GM12801 (cell line): Measurements from ENCODE around the gene DNMT3A.

Experiments used
- TF ChIP-seq, protein P1 (sequence below): IDR thresholded peaks from one replicate; pipeline ENCODE4 v1.5.1; 2011; ENCODE audit warnings: control low read depth; ENCODE audit not compliant: insufficient read length; ENCODE audit errors: extremely low read depth

Gene DNMT3A

DNA sequence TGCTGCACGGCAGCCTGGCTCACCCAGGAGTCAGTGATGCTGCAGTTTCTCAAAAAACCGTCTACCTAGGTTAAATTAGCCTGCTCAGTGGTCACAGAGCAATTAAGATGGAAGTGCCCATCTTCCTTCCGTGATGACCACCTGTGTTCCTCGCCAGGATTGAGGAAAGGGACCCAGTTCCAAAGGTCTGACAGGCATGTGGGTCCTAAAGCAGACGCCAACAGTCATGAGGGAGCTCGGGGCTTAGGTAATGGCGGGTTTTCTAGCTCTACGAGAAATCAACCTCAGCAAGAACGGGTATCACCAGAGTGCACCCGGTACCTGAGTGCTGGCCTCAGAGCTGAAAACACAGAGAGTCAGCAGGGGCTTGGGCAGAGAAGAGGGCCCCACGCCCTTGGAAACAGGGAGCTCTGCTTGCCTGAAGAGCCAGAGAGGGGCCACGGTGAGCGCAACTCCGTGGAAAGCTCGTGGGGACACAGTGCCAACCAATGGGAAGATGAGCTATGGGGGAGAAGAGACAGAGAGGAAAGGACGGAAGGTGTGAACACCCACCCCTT lies 34.3 kb upstream of the DNMT3A start:
- TF ChIP-seq, protein P1, sequence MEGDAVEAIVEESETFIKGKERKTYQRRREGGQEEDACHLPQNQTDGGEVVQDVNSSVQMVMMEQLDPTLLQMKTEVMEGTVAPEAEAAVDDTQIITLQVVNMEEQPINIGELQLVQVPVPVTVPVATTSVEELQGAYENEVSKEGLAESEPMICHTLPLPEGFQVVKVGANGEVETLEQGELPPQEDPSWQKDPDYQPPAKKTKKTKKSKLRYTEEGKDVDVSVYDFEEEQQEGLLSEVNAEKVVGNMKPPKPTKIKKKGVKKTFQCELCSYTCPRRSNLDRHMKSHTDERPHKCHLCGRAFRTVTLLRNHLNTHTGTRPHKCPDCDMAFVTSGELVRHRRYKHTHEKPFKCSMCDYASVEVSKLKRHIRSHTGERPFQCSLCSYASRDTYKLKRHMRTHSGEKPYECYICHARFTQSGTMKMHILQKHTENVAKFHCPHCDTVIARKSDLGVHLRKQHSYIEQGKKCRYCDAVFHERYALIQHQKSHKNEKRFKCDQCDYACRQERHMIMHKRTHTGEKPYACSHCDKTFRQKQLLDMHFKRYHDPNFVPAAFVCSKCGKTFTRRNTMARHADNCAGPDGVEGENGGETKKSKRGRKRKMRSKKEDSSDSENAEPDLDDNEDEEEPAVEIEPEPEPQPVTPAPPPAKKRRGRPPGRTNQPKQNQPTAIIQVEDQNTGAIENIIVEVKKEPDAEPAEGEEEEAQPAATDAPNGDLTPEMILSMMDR: no peak

- TF ChIP-seq, protein P1: no peak
Measured at GRCh38 chr2:25375371-25375988, 33.8 kb upstream of the DNMT3A start.

DNA sequence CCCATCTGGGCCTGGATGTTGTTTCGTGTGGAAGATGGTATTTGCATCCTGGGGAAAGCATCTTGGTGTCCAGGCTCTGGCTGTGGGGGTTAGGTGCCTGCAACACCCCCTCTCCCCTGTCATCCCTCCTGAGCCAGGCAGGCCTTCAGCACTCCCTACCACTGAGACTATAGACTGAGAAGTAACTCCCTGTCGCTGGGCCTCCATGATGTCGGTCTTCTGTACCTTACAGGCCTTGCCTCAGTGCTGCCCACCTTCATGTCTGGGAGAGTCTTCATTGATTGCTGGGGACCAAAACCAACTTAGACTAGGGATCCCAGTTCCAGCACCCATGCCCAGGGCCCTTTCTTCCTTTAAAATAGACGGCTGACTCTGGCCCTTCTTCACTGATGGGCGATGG lies 33.1 kb upstream of the DNMT3A start:
- TF ChIP-seq, protein P1: no peak

- TF ChIP-seq, protein P1: no peak
Measured at GRCh38 chr2:25374411-25374810, 32.7 kb upstream of the DNMT3A start.

GRCh38 chr2:25373269-25373981 lies 31.7 kb upstream of the DNMT3A start:
- TF ChIP-seq, protein P1: no peak

DNA sequence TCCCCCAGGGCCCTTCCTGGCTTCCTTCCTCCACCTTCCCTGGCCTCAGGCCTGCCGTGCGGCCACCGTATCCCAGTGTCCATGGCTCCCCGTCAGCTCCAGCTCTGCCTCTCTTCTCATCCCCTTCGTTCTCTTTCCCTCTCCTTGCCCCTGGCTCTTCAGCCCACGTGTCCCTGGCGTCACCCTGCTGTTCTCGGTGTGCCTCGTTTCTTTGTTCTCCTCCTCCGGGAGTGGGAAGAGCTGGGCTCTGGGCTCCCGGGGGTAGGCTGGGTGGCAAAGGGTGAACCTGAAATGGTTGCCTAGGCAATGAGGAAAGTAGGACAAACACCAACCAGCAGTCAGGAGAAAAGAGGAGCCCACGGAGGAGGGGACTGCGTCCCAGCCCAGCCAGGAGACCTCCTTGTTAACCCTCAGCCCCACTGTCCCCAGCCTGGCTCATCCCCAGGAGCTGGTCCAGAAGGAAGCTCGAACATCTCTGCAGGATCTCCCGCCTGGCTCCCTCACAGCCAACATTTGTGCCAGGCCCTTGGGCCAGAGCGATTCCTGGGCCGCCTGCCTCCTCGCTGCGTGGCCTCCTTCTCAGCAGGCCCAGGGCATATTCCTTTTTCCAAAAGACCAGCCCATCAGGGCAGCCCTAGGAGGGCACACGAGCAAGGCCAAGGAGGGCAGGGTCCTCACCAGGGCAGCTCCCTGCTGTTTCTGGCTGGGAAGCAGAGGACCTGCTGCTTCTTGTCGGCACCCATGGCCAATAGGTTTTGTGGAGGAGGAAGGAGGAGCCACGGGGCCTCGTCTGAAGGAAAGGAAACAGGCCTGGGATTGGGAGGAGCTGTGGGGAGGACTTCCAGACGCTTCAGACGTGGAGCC lies 30.9 kb upstream of the DNMT3A start:
- TF ChIP-seq, protein P1: no peak
